HepG2 (cell line): ENCODE data around the gene TMEM107. TPM values are rescaled to one million over a fixed set of nuclear protein-coding genes. Genes with fewer than 3 reads are reported as not detected.

Experiments
- BRCA1 ChIP-seq: sonication (generic); formaldehyde crosslinking; IDR thresholded peaks from 2 replicates; pipeline ENCODE4 v1.4.0; 2020; ENCODE audit warnings: missing genetic modification reagents
- ERF ChIP-seq: IDR thresholded peaks from 2 replicates; pipeline ENCODE4 v1.6.1; 2018; ENCODE audit warnings: missing biosample characterization, missing genetic modification reagents
- HNF4G ChIP-seq, 2 experiments: sonication (generic) in 1 of 2; formaldehyde crosslinking in 1 of 2; IDR thresholded peaks; 2 replicates each; pipeline versions ENCODE4 v1.4.0 to v1.6.1; 2011 to 2020; ENCODE audit warnings: borderline replicate concordance in 2 of 2, low read depth in 2 of 2, mild to moderate bottlenecking in 2 of 2, low read length in 1 of 2, missing genetic modification reagents in 1 of 2, moderate library complexity in 1 of 2
- MTF2 ChIP-seq: sonication (generic); formaldehyde crosslinking; IDR thresholded peaks from 2 replicates; pipeline ENCODE4 v1.5.0; 2020; ENCODE audit warnings: missing genetic modification reagents, borderline replicate concordance
- NFE2L2 ChIP-seq: fragments of 150-350 bp; IDR thresholded peaks from 2 replicates; pipeline ENCODE4 v1.6.1; 2014; ENCODE audit warnings: low read length
- NFRKB ChIP-seq: fragments of 450-650 bp; IDR thresholded peaks from 2 replicates; pipeline ENCODE4 v1.6.1; 2017
- POGZ ChIP-seq: sonication (generic); formaldehyde crosslinking; IDR thresholded peaks from 2 replicates; pipeline ENCODE4 v1.4.0; 2020; ENCODE audit warnings: mild to moderate bottlenecking, missing genetic modification reagents
- POLR2A ChIP-seq, 2 experiments: IDR thresholded peaks; 2 replicates each; pipeline ENCODE4 v1.6.1; 2011; ENCODE audit warnings: low read depth in 2 of 2, low read length in 2 of 2, mild to moderate bottlenecking in 1 of 2, moderate library complexity in 1 of 2; ENCODE audit not compliant: insufficient read depth in 1 of 2
- PPARG ChIP-seq: conservative IDR thresholded peaks from 2 replicates; pipeline ENCODE4 v1.6.1; 2016; ENCODE audit warnings: missing biosample characterization, missing genetic modification reagents
- REXO4 ChIP-seq: sonication (generic); formaldehyde crosslinking; IDR thresholded peaks from 2 replicates; pipeline ENCODE4 v1.8.0; 2022; ENCODE audit warnings: missing genetic modification reagents, mild to moderate bottlenecking, borderline replicate concordance
- RFXANK ChIP-seq: IDR thresholded peaks from 2 replicates; pipeline ENCODE4 v1.6.1; 2016
- SALL2 ChIP-seq: sonication (generic); formaldehyde crosslinking; IDR thresholded peaks from 2 replicates; pipeline ENCODE4 v1.8.1; 2023; ENCODE audit warnings: mild to moderate bottlenecking, missing genetic modification reagents, inconsistent platforms
- SKI ChIP-seq: fragments of 450-650 bp; IDR thresholded peaks from one replicate; pipeline ENCODE4 v1.6.1; 2018; ENCODE audit warnings: mild to moderate bottlenecking; ENCODE audit not compliant: partially characterized antibody
- XBP1 ChIP-seq: sonication (generic); formaldehyde crosslinking; IDR thresholded peaks from 2 replicates; pipeline ENCODE4 v1.5.0; 2020; ENCODE audit warnings: missing genetic modification reagents
- ZNF12 ChIP-seq: sonication (generic); formaldehyde crosslinking; IDR thresholded peaks from 2 replicates; pipeline ENCODE4 v1.5.0; 2020; ENCODE audit warnings: missing genetic modification reagents
- ZNF138 ChIP-seq: sonication (generic); formaldehyde crosslinking; IDR thresholded peaks from 2 replicates; pipeline ENCODE4 v1.5.0; 2020; ENCODE audit warnings: mild to moderate bottlenecking, low read depth, missing genetic modification reagents
- ZNF260 ChIP-seq: sonication (generic); formaldehyde crosslinking; IDR thresholded peaks from 2 replicates; pipeline ENCODE4 v1.4.0; 2020; ENCODE audit warnings: missing genetic modification reagents, low read depth, mild to moderate bottlenecking, borderline replicate concordance
- ZNF296 ChIP-seq: sonication (generic); formaldehyde crosslinking; conservative IDR thresholded peaks from 2 replicates; pipeline ENCODE4 v1.5.0; 2020; ENCODE audit warnings: mild to moderate bottlenecking, missing genetic modification reagents
- ZNF572 ChIP-seq: sonication (generic); formaldehyde crosslinking; IDR thresholded peaks from 2 replicates; pipeline ENCODE4 v1.5.1; 2020; ENCODE audit warnings: mild to moderate bottlenecking, missing genetic modification reagents
- ZNF780A ChIP-seq: sonication (generic); formaldehyde crosslinking; IDR thresholded peaks from 2 replicates; pipeline ENCODE4 v1.8.0; 2022; ENCODE audit warnings: mild to moderate bottlenecking, missing genetic modification reagents, moderate library complexity
- ZZZ3 ChIP-seq: sonication (generic); formaldehyde crosslinking; IDR thresholded peaks from 2 replicates; pipeline ENCODE4 v1.4.0; 2020; ENCODE audit warnings: missing genetic modification reagents, mild to moderate bottlenecking, borderline replicate concordance
- polyA plus RNA-seq, 8 experiments: library from polyadenylated mRNA; depleted of rRNA in 3 of 8; stranded (reverse) in 7 of 8; unstranded in 1 of 8; fragments of >200 nt; fragmentation: Illumina TruSeq in 4 of 8; extraction: Trizol in 4 of 8; gene quantifications; 2 replicates each; pipeline versions ENCODE4 v1.2.1 to v1.2.3, GENCODE V29; 2011 to 2016; ENCODE audit warnings: low read depth in 4 of 8, missing spikeins in 1 of 8, mixed read lengths in 1 of 8; ENCODE audit not compliant: insufficient read depth in 1 of 8
- total RNA-seq, 5 experiments: library from RNA; depleted of rRNA; stranded (reverse); fragments of >200 nt; fragmentation: Illumina TruSeq; extraction: Trizol; gene quantifications; 2 replicates each; pipeline ENCODE4 v1.2.3, GENCODE V29; 2016; ENCODE audit warnings: low read depth in 1 of 5
- TF ChIP-seq, protein P1 (sequence below): sonication (generic); formaldehyde crosslinking; IDR thresholded peaks from 2 replicates; pipeline ENCODE4 v1.8.0; 2022; ENCODE audit warnings: missing genetic modification reagents, mild to moderate bottlenecking, borderline replicate concordance
- TF ChIP-seq, protein P2 (sequence below): sonication (generic); formaldehyde crosslinking; IDR thresholded peaks from 2 replicates; pipeline ENCODE4 v1.5.1; 2020; ENCODE audit warnings: missing genetic modification reagents, mild to moderate bottlenecking, borderline replicate concordance
- TF ChIP-seq, protein P3 (sequence below): sonication (generic); formaldehyde crosslinking; IDR thresholded peaks from 2 replicates; pipeline ENCODE4 v1.4.0; 2020; ENCODE audit warnings: missing genetic modification reagents
- TF ChIP-seq, protein P4 (sequence below): sonication (generic); formaldehyde crosslinking; IDR thresholded peaks from 2 replicates; pipeline ENCODE4 v1.5.1; 2020; ENCODE audit warnings: missing genetic modification reagents, mild to moderate bottlenecking, borderline replicate concordance

Gene TMEM107
- total and polyA plus RNA-seq, 2 of the 13 experiments (the other 11 are each of a cell fraction or from before 2014, with no cell fraction given) = 7.2 to 15.3 TPM

DNA sequence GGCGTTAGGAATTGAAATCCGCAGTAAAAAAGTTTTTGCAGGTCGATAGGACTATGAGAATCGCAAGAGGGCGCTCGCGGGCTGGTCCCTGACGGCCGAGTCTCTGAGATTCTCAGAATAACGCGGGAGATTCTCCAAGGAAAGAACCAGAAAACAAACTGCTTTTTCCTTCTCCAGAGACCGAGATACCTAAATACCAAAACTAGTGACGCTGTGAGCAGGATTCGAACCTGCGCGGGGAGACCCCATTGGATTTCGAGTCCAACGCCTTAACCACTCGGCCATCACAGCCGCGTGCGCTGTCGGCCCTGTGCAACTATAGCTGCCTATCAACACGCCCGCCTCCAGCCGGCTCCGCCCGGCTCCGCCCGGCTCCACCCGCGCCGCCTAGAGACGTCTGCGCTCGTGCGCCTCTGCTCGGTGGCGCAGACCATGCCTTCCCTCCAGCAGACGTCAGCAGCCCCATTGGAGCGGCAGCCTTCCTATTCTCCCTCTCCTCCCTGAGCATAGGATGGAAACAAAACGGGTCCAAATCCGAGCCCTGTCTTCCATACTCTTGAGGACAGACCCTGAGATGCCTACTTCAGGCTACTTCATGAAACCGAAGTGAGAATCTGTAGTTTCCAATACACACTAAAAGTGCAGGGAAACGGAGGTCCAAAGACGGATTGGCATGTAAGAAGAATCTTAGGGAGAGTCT lies 37.4 kb downstream of the TMEM107 start (continued):
- no peak for TF ChIP-seq NFE2L2
- TF ChIP-seq ZZZ3 = no peak; the same call in 1 of the 2 replicates
- no peak for TF ChIP-seq XBP1
- peak; percentile 84 for TF ChIP-seq SALL2 (CRISPR knock-in tag)
- TF ChIP-seq, protein P1, sequence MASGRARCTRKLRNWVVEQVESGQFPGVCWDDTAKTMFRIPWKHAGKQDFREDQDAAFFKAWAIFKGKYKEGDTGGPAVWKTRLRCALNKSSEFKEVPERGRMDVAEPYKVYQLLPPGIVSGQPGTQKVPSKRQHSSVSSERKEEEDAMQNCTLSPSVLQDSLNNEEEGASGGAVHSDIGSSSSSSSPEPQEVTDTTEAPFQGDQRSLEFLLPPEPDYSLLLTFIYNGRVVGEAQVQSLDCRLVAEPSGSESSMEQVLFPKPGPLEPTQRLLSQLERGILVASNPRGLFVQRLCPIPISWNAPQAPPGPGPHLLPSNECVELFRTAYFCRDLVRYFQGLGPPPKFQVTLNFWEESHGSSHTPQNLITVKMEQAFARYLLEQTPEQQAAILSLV = no peak; the same call in 1 of the 2 replicates
- no peak for TF ChIP-seq ZNF260 (CRISPR knock-in tag)
- no peak for TF ChIP-seq NFRKB
- peak; percentile 42 for TF ChIP-seq POGZ (CRISPR knock-in tag)
- no peak for TF ChIP-seq REXO4
- TF ChIP-seq ERF (CRISPR knock-in tag) = peak; percentile 88; the same call in 1 of the 2 replicates
- TF ChIP-seq PPARG (CRISPR knock-in tag) = peak; percentile 16
- no peak for TF ChIP-seq ZNF296 (CRISPR knock-in tag)
- TF ChIP-seq ZNF780A (CRISPR knock-in tag) = no peak
- TF ChIP-seq SKI = peak; percentile 93
- TF ChIP-seq HNF4G (IDR thresholded peaks at IDR 0.05; ENCODE audit: borderline replicate concordance, low read depth, low read length) = no peak; the same call in 1 of the 2 replicates
- TF ChIP-seq HNF4G (CRISPR knock-in tag; IDR thresholded peaks at IDR 0.05; ENCODE audit: borderline replicate concordance, low read depth) = peak; percentile 53; the same call in 1 of the 2 replicates
- TF ChIP-seq POLR2A (IDR thresholded peaks at IDR 0.05; ENCODE audit: insufficient read depth in 1 of 2, low read depth in 2 of 2, low read length in 2 of 2) = no peak
- TF ChIP-seq BRCA1 (CRISPR knock-in tag) = peak; percentile 74; the same call in 1 of the 2 replicates
- no peak for TF ChIP-seq ZNF138 (CRISPR knock-in tag)
- TF ChIP-seq ZNF572 = no peak
- TF ChIP-seq, protein P2, sequence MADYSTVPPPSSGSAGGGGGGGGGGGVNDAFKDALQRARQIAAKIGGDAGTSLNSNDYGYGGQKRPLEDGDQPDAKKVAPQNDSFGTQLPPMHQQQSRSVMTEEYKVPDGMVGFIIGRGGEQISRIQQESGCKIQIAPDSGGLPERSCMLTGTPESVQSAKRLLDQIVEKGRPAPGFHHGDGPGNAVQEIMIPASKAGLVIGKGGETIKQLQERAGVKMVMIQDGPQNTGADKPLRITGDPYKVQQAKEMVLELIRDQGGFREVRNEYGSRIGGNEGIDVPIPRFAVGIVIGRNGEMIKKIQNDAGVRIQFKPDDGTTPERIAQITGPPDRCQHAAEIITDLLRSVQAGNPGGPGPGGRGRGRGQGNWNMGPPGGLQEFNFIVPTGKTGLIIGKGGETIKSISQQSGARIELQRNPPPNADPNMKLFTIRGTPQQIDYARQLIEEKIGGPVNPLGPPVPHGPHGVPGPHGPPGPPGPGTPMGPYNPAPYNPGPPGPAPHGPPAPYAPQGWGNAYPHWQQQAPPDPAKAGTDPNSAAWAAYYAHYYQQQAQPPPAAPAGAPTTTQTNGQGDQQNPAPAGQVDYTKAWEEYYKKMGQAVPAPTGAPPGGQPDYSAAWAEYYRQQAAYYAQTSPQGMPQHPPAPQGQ (CRISPR knock-in tag) = no peak
- TF ChIP-seq MTF2 (CRISPR knock-in tag) = 0 out of 2 replicates have a peak, but pooled peaks have one; percentile 28
- TF ChIP-seq, protein P3, sequence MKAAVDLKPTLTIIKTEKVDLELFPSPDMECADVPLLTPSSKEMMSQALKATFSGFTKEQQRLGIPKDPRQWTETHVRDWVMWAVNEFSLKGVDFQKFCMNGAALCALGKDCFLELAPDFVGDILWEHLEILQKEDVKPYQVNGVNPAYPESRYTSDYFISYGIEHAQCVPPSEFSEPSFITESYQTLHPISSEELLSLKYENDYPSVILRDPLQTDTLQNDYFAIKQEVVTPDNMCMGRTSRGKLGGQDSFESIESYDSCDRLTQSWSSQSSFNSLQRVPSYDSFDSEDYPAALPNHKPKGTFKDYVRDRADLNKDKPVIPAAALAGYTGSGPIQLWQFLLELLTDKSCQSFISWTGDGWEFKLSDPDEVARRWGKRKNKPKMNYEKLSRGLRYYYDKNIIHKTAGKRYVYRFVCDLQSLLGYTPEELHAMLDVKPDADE (CRISPR knock-in tag) = no peak
- TF ChIP-seq, protein P4, sequence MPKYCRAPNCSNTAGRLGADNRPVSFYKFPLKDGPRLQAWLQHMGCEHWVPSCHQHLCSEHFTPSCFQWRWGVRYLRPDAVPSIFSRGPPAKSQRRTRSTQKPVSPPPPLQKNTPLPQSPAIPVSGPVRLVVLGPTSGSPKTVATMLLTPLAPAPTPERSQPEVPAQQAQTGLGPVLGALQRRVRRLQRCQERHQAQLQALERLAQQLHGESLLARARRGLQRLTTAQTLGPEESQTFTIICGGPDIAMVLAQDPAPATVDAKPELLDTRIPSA (CRISPR knock-in tag) = 0 out of 2 replicates have a peak, but pooled peaks have one; percentile 55
- TF ChIP-seq ZNF12 = peak; percentile 62; the same call in 1 of the 2 replicates
- no peak for TF ChIP-seq RFXANK (CRISPR knock-in tag)
